HCT116 (cell line): Measurements from ENCODE around the gene CCDC148. TPM values are rescaled to one million over a fixed set of nuclear protein-coding genes. Genes with fewer than 3 reads are reported as not detected.

Experiments used
- ATAC-seq: fragments of 200-7000 bp; cut with Tn5 transposase; 2 replicates; pipeline ENCODE4 v1.9.1; 2020; ENCODE audit warnings: mild to moderate bottlenecking, moderate library complexity
- BruUV-seq: library from RNA; stranded (reverse); fragments of 400-500 nt; replicated peaks from 2 replicates; lab custom pipeline; 2021; lab: Mats Ljungman, UMichigan
- CTCF ChIA-PET: fragments of 300-600 bp; sonication (Branson Sonifier 250); formaldehyde crosslinking; loops from one replicate; lab custom pipeline; 2021; ENCODE audit warnings: antibody characterized with exemption; lab: Charles Lee
- POLR2A ChIA-PET: fragments of 300-600, 350-600 bp; sonication (Branson Sonifier 250); formaldehyde crosslinking; loops from one replicate; lab custom pipeline; 2021; ENCODE audit warnings: antibody characterized with exemption; lab: Charles Lee
- RAD21 ChIA-PET, 2 experiments: fragments of 300-600 bp; sonication (Branson Sonifier 250); formaldehyde crosslinking; loops; one replicate each; lab custom pipeline; 2023; ENCODE audit warnings: low total read pairs in 2 of 2; ENCODE audit not compliant: uncharacterized antibody in 2 of 2, unreplicated experiment in 2 of 2, low non-redundant PET in 1 of 2; lab: Charles Lee
- DNase-seq: peaks from one replicate; pipeline ENCODE4 v3.0.0-alpha.2; 2010; ENCODE audit warnings: low read depth, low spot score
- H2AFZ ChIP-seq: fragments of 200-600 bp; shearing (Covaris generic), sonication (generic); 2 replicates; pipeline ENCODE4 v1.6.1; 2017; ENCODE audit warnings: low read depth, mixed run types, mixed read lengths, antibody characterized with exemption, low read length; ENCODE audit not compliant: poor library complexity, severe bottlenecking
- H3K27ac ChIP-seq: 2 replicates; pipeline ENCODE4 v1.5.1; 2012; ENCODE audit warnings: low read depth, low read length
- H3K27me3 ChIP-seq: fragments of 200-600 bp; sonication (generic); 2 replicates; pipeline ENCODE4 v1.6.1; 2016; ENCODE audit warnings: mixed run types, low read length, mixed read lengths; ENCODE audit not compliant: insufficient read depth
- H3K36me3 ChIP-seq, 2 experiments: fragments of 200-500 bp in 1 of 2; fragments of 200-600 bp in 1 of 2; sonication (Bioruptor generic) in 1 of 2; sonication (generic) in 1 of 2; 2 replicates each; pipeline versions ENCODE4 v1.5.1 to v1.6.1; 2014 to 2016; ENCODE audit warnings: low read length in 2 of 2, inconsistent platforms in 1 of 2, mixed read lengths in 1 of 2, mixed run types in 1 of 2; ENCODE audit not compliant: insufficient read depth in 2 of 2, control insufficient read depth in 1 of 2
- H3K4me1 ChIP-seq, 2 experiments: fragments of 200-600 bp in 1 of 2; sonication (generic) in 1 of 2; 2 replicates each; pipeline versions ENCODE4 v1.5.1 to v1.6.1; 2012 to 2017; ENCODE audit warnings: low read length in 2 of 2, inconsistent platforms in 1 of 2, mild to moderate bottlenecking in 1 of 2, mixed read lengths in 1 of 2, mixed run types in 1 of 2, moderate library complexity in 1 of 2; ENCODE audit not compliant: insufficient read depth in 2 of 2, control insufficient read depth in 1 of 2
- H3K4me2 ChIP-seq: fragments of 200-600 bp; sonication (generic); 2 replicates; pipeline ENCODE4 v1.6.1; 2017; ENCODE audit warnings: mixed run types, low read length, mixed read lengths
- H3K4me3 ChIP-seq, 2 experiments: fragments of 200-600 bp in 1 of 2; sonication (generic) in 1 of 2; replicated peaks in 1 of 2; 2 replicates each; pipeline ENCODE4 v1.5.1; 2011 to 2016; ENCODE audit warnings: low read length in 2 of 2, control low read depth in 1 of 2, low read depth in 1 of 2, mild to moderate bottlenecking in 1 of 2, mixed read lengths in 1 of 2, mixed run types in 1 of 2
- H3K79me2 ChIP-seq: fragments of 200-600 bp; sonication (generic); 2 replicates; pipeline ENCODE4 v1.6.1; 2017; ENCODE audit warnings: mild to moderate bottlenecking, mixed run types, low read length, moderate library complexity, mixed read lengths; ENCODE audit not compliant: insufficient read depth
- H3K9ac ChIP-seq: fragments of 200-600 bp; sonication (generic); 2 replicates; pipeline ENCODE4 v1.6.1; 2016; ENCODE audit warnings: low read length, mixed read lengths
- H3K9me2 ChIP-seq: fragments of 200-600 bp; sonication (generic), shearing (Covaris generic); 2 replicates; pipeline ENCODE4 v1.6.1; 2017; ENCODE audit warnings: mixed run types, mild to moderate bottlenecking, moderate library complexity; ENCODE audit not compliant: insufficient read depth
- H3K9me3 ChIP-seq, 2 experiments: fragments of 200-500 bp in 1 of 2; fragments of 200-600 bp in 1 of 2; sonication (Bioruptor generic) in 1 of 2; sonication (generic) in 1 of 2; 2 replicates each; pipeline ENCODE4 v1.6.1; 2014 to 2017; ENCODE audit warnings: low read length in 2 of 2, mixed read lengths in 2 of 2, inconsistent platforms in 1 of 2, low read depth in 1 of 2, mild to moderate bottlenecking in 1 of 2, mixed run types in 1 of 2, moderate library complexity in 1 of 2; ENCODE audit not compliant: control insufficient read depth in 1 of 2, insufficient read depth in 1 of 2
- H4K20me1 ChIP-seq: fragments of 200-600 bp; sonication (generic), shearing (Covaris generic); 2 replicates; pipeline ENCODE4 v1.6.1; 2017; ENCODE audit warnings: mixed run types, mild to moderate bottlenecking, moderate library complexity; ENCODE audit not compliant: insufficient read depth
- CEBPB ChIP-seq: IDR thresholded peaks from 2 replicates; pipeline ENCODE4 v1.6.1; 2012; ENCODE audit warnings: low read depth
- EZH2phosphoT487 ChIP-seq: fragments of 200-600 bp; IDR thresholded peaks from 2 replicates; pipeline ENCODE4 v1.6.1; 2018; ENCODE audit warnings: antibody characterized with exemption, borderline replicate concordance
- JUND ChIP-seq: IDR thresholded peaks from 2 replicates; pipeline ENCODE4 v1.6.1; 2012
- SIN3A ChIP-seq: IDR thresholded peaks from 2 replicates; pipeline ENCODE4 v1.6.1; 2012; ENCODE audit warnings: low read depth
- SRF ChIP-seq: IDR thresholded peaks from 2 replicates; pipeline ENCODE4 v1.6.1; 2012; ENCODE audit warnings: low read depth
- TCF7L2 ChIP-seq: IDR thresholded peaks from 2 replicates; pipeline ENCODE4 v1.7.0; 2011; ENCODE audit warnings: borderline replicate concordance, inconsistent platforms; ENCODE audit not compliant: insufficient read depth, insufficient read length; ENCODE audit errors: extremely low read depth
- YY1 ChIP-seq: IDR thresholded peaks from 2 replicates; pipeline ENCODE4 v1.6.1; 2011; ENCODE audit warnings: low read length, low read depth, moderate library complexity, mild to moderate bottlenecking; ENCODE audit not compliant: insufficient replicate concordance; ENCODE audit errors: extremely low read depth
- ZFX ChIP-seq: fragments of 450-650 bp; IDR thresholded peaks from 2 replicates; pipeline ENCODE4 v1.6.1; 2017
- ZNF274 ChIP-seq: fragments of 200-500 bp; sonication (Bioruptor generic); IDR thresholded peaks from 2 replicates; pipeline ENCODE4 v1.6.1; 2014; ENCODE audit warnings: mild to moderate bottlenecking, low read depth, low read length, inconsistent platforms
- intact Hi-C: fragments of 100-400 bp; cut with micrococcal nuclease; formaldehyde crosslinking; loops from 2 replicates; pipeline ENCODE4 v1.10.0; 2022
- total RNA-seq: library from RNA; stranded (reverse); gene quantifications from one replicate; pipeline ENCODE4 v1.2.1, GENCODE V29; 2021; ENCODE audit not compliant: unreplicated experiment
- TF ChIP-seq, protein P1 (sequence below), 3 experiments: fragments of 200-600 bp in 1 of 3; sonication (generic) in 1 of 3; IDR thresholded peaks in 2 of 3; conservative IDR thresholded peaks in 1 of 3; 2 replicates each; pipeline ENCODE4 v1.5.1; 2012 to 2017; ENCODE audit warnings: low read depth in 2 of 3, low read length in 2 of 3, antibody characterized with exemption in 1 of 3, borderline replicate concordance in 1 of 3, control low read depth in 1 of 3, mild to moderate bottlenecking in 1 of 3, mixed read lengths in 1 of 3, mixed run types in 1 of 3, moderate library complexity in 1 of 3; ENCODE audit not compliant: insufficient read depth in 1 of 3
- TF ChIP-seq, protein P2 (sequence below): IDR thresholded peaks from 2 replicates; pipeline ENCODE4 v1.6.1; 2012
- TF ChIP-seq, protein P3 (sequence below): IDR thresholded peaks from 2 replicates; pipeline ENCODE4 v1.6.1; 2011; ENCODE audit warnings: mild to moderate bottlenecking, low read length, moderate library complexity; ENCODE audit not compliant: insufficient replicate concordance; ENCODE audit errors: extremely low read depth

Gene CCDC148
- total RNA-seq, 1 experiment from 2014 or later, result 0.59 TPM

DNA sequence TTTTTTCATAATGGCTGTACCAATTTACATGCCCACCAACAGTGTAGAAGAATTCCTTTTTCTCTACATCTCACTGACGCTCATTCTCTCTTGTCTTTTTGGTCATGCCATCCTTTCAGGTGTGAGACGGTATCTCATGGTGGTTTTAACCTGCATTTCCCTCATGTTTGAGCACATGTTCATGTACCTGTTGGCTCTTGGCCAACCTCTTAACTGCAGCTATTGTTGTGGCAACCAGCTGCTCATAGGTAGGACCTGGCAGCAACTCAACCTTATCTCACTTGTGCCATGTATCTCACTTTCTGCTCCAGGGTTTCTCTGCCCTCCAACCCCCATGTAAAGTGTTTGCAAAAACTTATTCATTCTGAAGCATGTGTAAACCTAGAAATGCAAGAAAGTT lies 187.4 kb downstream of the CCDC148 start:
- TF ChIP-seq EZH2phosphoT487 (no peak), SIN3A (no peak), CEBPB (no peak), SRF (no peak), JUND (no peak), TCF7L2 (no peak), ZFX (no peak), ZNF274 (no peak), YY1 (no peak)
- TF ChIP-seq, protein P1, sequence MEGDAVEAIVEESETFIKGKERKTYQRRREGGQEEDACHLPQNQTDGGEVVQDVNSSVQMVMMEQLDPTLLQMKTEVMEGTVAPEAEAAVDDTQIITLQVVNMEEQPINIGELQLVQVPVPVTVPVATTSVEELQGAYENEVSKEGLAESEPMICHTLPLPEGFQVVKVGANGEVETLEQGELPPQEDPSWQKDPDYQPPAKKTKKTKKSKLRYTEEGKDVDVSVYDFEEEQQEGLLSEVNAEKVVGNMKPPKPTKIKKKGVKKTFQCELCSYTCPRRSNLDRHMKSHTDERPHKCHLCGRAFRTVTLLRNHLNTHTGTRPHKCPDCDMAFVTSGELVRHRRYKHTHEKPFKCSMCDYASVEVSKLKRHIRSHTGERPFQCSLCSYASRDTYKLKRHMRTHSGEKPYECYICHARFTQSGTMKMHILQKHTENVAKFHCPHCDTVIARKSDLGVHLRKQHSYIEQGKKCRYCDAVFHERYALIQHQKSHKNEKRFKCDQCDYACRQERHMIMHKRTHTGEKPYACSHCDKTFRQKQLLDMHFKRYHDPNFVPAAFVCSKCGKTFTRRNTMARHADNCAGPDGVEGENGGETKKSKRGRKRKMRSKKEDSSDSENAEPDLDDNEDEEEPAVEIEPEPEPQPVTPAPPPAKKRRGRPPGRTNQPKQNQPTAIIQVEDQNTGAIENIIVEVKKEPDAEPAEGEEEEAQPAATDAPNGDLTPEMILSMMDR (IDR thresholded peaks at IDR 0.05 in 2 of 3, conservative IDR thresholded peaks at IDR 0.05 in 1 of 3; ENCODE audit: borderline replicate concordance in 1 of 3, insufficient read depth in 1 of 3, low read depth in 2 of 3, low read length in 2 of 3), result no peak
- TF ChIP-seq, protein P2, sequence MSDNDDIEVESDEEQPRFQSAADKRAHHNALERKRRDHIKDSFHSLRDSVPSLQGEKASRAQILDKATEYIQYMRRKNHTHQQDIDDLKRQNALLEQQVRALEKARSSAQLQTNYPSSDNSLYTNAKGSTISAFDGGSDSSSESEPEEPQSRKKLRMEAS, result no peak
- TF ChIP-seq, protein P3, sequence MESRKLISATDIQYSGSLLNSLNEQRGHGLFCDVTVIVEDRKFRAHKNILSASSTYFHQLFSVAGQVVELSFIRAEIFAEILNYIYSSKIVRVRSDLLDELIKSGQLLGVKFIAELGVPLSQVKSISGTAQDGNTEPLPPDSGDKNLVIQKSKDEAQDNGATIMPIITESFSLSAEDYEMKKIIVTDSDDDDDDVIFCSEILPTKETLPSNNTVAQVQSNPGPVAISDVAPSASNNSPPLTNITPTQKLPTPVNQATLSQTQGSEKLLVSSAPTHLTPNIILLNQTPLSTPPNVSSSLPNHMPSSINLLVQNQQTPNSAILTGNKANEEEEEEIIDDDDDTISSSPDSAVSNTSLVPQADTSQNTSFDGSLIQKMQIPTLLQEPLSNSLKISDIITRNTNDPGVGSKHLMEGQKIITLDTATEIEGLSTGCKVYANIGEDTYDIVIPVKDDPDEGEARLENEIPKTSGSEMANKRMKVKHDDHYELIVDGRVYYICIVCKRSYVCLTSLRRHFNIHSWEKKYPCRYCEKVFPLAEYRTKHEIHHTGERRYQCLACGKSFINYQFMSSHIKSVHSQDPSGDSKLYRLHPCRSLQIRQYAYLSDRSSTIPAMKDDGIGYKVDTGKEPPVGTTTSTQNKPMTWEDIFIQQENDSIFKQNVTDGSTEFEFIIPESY, result no peak
- TF ChIP-seq, all 23 proteins: peak for 0
- H3K9me3 ChIP-seq, result no peaks in the 10 kb centered on the region
- H3K9ac ChIP-seq, result no peak overlapping the region
- ChIA-PET POLR2A (no interaction called here), RAD21 (no interaction called here), CTCF (no interaction called here)
- H3K4me3 ChIP-seq, result no peak overlapping the region
- H3K4me2 ChIP-seq, result no peak overlapping the region
- H4K20me1 ChIP-seq, result no peaks in the 10 kb centered on the region
- H3K9me2 ChIP-seq, result no peaks in the 10 kb centered on the region
- H3K4me1 ChIP-seq, result no peaks in the 10 kb centered on the region
- no peaks in the 10 kb centered on the region for H3K79me2 ChIP-seq
- DNase-seq, result no peak
- no TSS peak for BruUV-seq
- intact Hi-C loops, result no loop called here
- no peak overlapping the region for H3K27ac ChIP-seq
- no peak for ATAC-seq
- H3K36me3 ChIP-seq, result no peaks in the 10 kb centered on the region
- no peak overlapping the region for H2AFZ ChIP-seq
- H3K27me3 ChIP-seq, result no peaks in the 10 kb centered on the region
